Measurements from ENCODE around the gene XPO6.

XPO6 gene

GRCh38 chr16:28139530-28139929 is 72.2 kb downstream of the XPO6 start:
- no peak for TF ChIP-seq CTCF (IDR thresholded peaks at IDR 0.05; ENCODE audit: borderline replicate concordance, insufficient read depth, low read depth, low read length)
- H3K4me3 ChIP-seq (ENCODE audit: low read depth, low read length), result no peak overlapping the region

- no peak overlapping the region for H3K4me3 ChIP-seq (ENCODE audit: low read depth, low read length)
- TF ChIP-seq CTCF (IDR thresholded peaks at IDR 0.05; ENCODE audit: borderline replicate concordance, insufficient read depth, low read depth, low read length), result no peak
Measured at GRCh38 chr16:28136751-28137434, 74.9 kb downstream of the XPO6 start.

DNA sequence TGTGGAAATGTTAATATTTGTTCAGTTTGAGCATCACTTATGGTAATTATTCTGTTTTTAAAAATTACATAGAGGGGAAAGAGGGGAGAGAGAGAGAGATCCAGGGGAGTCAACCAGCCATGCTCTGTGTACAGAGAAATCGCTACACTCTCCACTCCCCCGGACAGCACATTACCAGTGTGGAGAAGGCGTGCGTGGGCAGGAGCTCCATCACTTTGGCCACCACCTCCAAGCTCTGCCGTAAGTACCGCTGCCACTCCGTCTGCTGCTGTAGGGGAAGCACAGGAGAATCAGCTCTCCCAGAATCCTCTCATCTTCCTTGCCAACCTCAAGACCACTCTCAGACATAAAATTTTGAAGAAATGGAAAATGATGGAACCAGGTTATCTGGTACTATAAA is 78.1 kb downstream of the XPO6 start:
- no peak for TF ChIP-seq CTCF (IDR thresholded peaks at IDR 0.05; ENCODE audit: borderline replicate concordance, insufficient read depth, low read depth, low read length)
- no peak overlapping the region for H3K4me3 ChIP-seq (ENCODE audit: low read depth, low read length)

DNA sequence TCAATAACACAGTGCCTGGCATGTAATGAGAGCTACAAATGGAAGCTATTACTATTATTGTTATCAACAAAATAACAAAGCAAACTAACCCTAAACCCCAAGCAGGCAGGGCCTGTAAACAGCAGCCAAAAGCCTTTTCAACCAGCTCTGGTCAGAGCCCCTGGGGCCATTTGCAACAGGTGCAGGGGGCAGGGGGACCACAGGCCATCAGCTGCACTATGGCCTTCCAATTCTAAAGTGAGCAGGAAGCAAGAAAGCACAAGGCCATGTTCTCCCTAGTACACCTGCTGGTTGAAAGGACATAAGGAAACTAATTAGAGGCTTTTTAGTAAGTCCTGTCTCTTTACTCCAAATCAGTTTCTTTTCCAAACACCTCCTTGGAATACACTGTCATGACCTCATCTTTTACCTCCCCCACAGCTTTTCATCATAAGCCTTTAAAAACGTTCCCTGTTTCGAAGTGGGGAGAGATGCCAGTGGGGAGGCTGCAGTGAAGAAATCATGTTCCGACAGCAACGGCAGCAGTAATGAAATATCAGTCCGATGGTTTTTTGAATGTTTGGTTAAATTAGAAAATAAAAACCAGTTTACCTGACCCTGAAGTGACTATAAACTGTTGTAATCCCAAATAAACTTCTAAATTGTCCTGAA is 79.9 kb downstream of the XPO6 start:
- H3K4me3 ChIP-seq (ENCODE audit: low read depth, low read length), result no peak overlapping the region
- no peak for TF ChIP-seq CTCF (IDR thresholded peaks at IDR 0.05; ENCODE audit: borderline replicate concordance, insufficient read depth, low read depth, low read length)

GRCh38 chr16:28131181-28131580 is 80.6 kb downstream of the XPO6 start:
- no peak overlapping the region for H3K4me3 ChIP-seq (ENCODE audit: low read depth, low read length)
- no peak for TF ChIP-seq CTCF (IDR thresholded peaks at IDR 0.05; ENCODE audit: borderline replicate concordance, insufficient read depth, low read depth, low read length)

DNA sequence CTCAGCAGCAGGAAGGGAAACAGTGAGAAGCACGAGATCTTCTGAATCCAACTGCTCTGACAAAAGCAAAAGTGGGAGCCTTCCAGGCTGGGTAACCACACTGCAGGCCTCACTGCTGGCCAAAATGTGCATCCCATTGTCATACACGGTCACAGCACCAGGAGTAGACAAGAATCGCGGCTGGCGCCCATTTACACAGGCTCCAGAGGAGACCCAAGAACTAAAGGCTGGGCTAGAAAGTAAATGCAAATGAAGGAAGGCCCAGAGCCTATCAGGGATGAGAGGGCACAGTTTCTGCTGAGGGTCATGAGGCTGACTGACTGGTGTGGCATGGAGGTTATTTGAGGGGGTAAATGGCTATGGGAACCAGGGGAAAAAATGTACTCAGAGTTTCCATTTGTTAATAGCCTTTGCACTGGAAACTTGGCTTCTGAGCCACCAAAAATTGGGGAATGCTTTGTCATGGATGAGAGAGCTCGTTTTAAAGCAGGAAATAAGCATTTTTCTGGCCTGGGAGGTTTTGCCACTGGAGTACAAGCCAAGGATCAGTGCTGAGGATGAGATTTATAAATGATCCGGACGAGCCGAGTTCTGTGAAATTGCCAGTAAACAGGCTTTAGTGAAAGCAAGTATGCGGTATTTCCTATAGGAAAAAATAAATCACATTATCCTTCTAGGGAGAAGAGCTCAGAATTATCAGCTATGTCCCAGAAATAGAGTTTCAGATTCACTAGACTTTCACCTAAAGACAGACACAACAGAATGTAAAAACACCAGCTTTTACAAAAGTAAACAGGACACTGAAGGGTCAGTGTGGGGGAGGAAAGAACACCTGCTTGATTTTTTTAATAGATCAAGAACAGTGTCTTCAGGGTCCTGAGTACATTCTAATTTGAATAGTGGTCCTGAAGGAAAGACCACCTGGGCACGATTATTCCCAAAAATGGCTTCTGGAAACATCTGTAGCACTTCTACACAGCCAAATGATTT is 81.4 kb downstream of the XPO6 start:
- no peak for TF ChIP-seq CTCF (IDR thresholded peaks at IDR 0.05; ENCODE audit: borderline replicate concordance, insufficient read depth, low read depth, low read length)

More for the DNA sequence above, 81.4 kb downstream of the XPO6 start:
- H3K4me3 ChIP-seq (ENCODE audit: low read depth, low read length), result no peak overlapping the region

All from GM12875 (cell line).